ENCODE results near the gene OR51A2. TPM values are rescaled to one million over a fixed set of nuclear protein-coding genes. Genes with fewer than 3 reads are reported as not detected.

Gene OR51A2
- total RNA-seq, 1 donor = not detected

- H3K27me3 ChIP-seq (ENCODE audit: insufficient read depth, low read length) = no peaks in the 10 kb centered on the region
- H3K4me1 ChIP-seq (ENCODE audit: insufficient read depth, low read length) = no peaks in the 10 kb centered on the region
- H3K9me3 ChIP-seq (ENCODE audit: low read depth, low read length) = no peaks in the 10 kb centered on the region
- H3K4me3 ChIP-seq (ENCODE audit: low read length) = no peak within 1 kb of the TSS
Observed at GRCh38 chr11:4924239-4924638, 31.3 kb downstream of the OR51A2 start, which contains the start of gene OR51G1. TSS of gene OR51G1 (minus strand) at chr11:4924339. CDS start at chr11:4924339, 0 bp downstream.

DNA sequence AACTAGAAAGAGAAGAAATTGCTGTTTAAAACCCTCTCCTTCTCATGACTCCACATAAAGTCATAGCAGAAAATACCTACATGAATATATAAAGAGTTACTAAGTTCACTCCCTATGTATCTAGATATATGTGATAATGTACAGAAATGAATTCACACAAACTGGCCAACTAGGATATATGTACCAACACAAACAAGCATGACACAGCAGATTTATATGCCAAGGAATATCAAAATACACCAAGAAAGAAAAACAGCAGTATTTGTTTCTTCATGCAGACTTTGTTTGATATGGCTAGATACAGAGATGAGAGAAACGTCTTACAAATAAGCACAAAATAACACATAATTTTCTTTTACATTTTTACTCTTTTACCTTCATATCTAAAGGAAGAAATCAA lies 33.2 kb downstream of the OR51A2 start:
- Histone ChIP-seq H3K4me3 (ENCODE audit: low read length) (no peak overlapping the region), H3K4me1 (ENCODE audit: insufficient read depth, low read length) (no peaks in the 10 kb centered on the region), H3K27me3 (ENCODE audit: insufficient read depth, low read length) (no peaks in the 10 kb centered on the region), H3K9me3 (ENCODE audit: low read depth, low read length) (no peaks in the 10 kb centered on the region)

GRCh38 chr11:4921796-4922195 lies 33.7 kb downstream of the OR51A2 start:
- Histone ChIP-seq H3K4me1 (ENCODE audit: insufficient read depth, low read length) (no peaks in the 10 kb centered on the region), H3K9me3 (ENCODE audit: low read depth, low read length) (no peaks in the 10 kb centered on the region), H3K4me3 (ENCODE audit: low read length) (no peak overlapping the region), H3K27me3 (ENCODE audit: insufficient read depth, low read length) (no peaks in the 10 kb centered on the region)

DNA sequence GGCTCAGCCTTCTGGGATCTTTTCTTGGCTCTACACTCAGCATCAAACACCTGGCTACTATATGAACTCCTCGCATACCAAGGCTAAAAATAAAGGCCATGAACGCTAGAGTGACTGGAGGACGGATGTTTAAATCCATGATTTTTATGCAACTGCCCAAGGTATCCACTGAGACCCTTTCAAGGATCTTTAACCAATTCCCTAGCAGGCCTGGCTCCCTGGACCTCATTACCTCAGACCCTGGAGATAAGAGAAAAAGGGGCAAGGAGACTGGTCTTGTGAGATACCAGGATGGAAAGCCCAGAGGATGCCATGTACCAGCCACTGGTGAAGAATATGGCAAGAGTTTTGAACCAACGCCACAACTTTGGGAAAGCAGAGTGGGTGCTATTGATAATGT lies 36.3 kb downstream of the OR51A2 start, which contains the start of gene OR51G2:
TSS of gene OR51G2 (minus strand) at position 101 of the 400 bp plus-strand sequence. CDS start 3,687 bp downstream, outside the sequence.
- H3K9me3 ChIP-seq (ENCODE audit: low read depth, low read length) = no peaks in the 10 kb centered on the region
- no peak within 1 kb of the TSS for H3K4me3 ChIP-seq (ENCODE audit: low read length)
- H3K27me3 ChIP-seq (ENCODE audit: insufficient read depth, low read length) = no peaks in the 10 kb centered on the region
- H3K4me1 ChIP-seq (ENCODE audit: insufficient read depth, low read length) = no peaks in the 10 kb centered on the region

- H3K9me3 ChIP-seq (ENCODE audit: low read depth, low read length) = no peaks in the 10 kb centered on the region
- H3K4me1 ChIP-seq (ENCODE audit: insufficient read depth, low read length) = no peaks in the 10 kb centered on the region
- H3K27me3 ChIP-seq (ENCODE audit: insufficient read depth, low read length) = no peaks in the 10 kb centered on the region
- no peak overlapping the region for H3K4me3 ChIP-seq (ENCODE audit: low read length)
Observed at GRCh38 chr11:4916581-4916980, 38.9 kb downstream of the OR51A2 start.

Other genes with a start within 250 kb of the OR51A2 start
- not detected for gene OR51F1, start 185.8 kb downstream of the OR51A2 start, total RNA-seq
- not detected for gene OR52R1, start 151.3 kb downstream of the OR51A2 start, total RNA-seq
- gene OR51F2, start 134.4 kb downstream of the OR51A2 start, total RNA-seq = not detected
- not detected for gene OR51S1, start 106.5 kb downstream of the OR51A2 start, total RNA-seq
- gene OR51T1, start 73.8 kb downstream of the OR51A2 start, total RNA-seq = not detected
- not detected for gene OR51A7, start 51.9 kb downstream of the OR51A2 start, total RNA-seq
- not detected for gene OR51G2, start 36.4 kb downstream of the OR51A2 start, total RNA-seq
- gene OR51G1, start 31.4 kb downstream of the OR51A2 start, total RNA-seq = not detected
- gene OR51A4, start 8.1 kb downstream of the OR51A2 start, total RNA-seq = not detected
- gene OR51L1, start 39.1 kb upstream of the OR51A2 start, total RNA-seq = not detected
- gene OR52J3, start 90.8 kb upstream of the OR51A2 start, total RNA-seq = not detected
- gene OR52E2, start 103.9 kb upstream of the OR51A2 start, total RNA-seq = not detected
- not detected for gene OR52E1, start 113.9 kb upstream of the OR51A2 start, total RNA-seq
- gene OR52A5, start 182.6 kb upstream of the OR51A2 start, total RNA-seq = not detected
- not detected for gene OR52A1, start 199.0 kb upstream of the OR51A2 start, total RNA-seq
- not detected for gene OR51V1, start 245.0 kb upstream of the OR51A2 start, total RNA-seq

Data from mononuclear cell (primary cell).